Activated CD4-positive, alpha-beta memory T cell treated with anti-CD3 and anti-CD28 coated beads, Interleukin-2, amount 10 ng/mL, durations not matched to agents 7 days and 5 days (primary cell): ENCODE results near the gene ADIPOR1. TPM values are rescaled to one million over a fixed set of nuclear protein-coding genes. Genes with fewer than 3 reads are reported as not detected.
"Not testable (repeated sequence)": the region's sequence is repeated elsewhere in the genome, so short reads cannot be mapped to it uniquely, and the experiment has no call there.

ENCODE experiments used
- CTCF ChIA-PET: fragments of 350-600 bp; sonication (Branson Sonifier 250); formaldehyde crosslinking; loops from one replicate; lab custom pipeline; 2021; ENCODE audit warnings: antibody characterized with exemption, inconsistent platforms; lab: Charles Lee
- POLR2A ChIA-PET: fragments of 350-600 bp; sonication (Branson Sonifier 250); formaldehyde crosslinking; loops from one replicate; lab custom pipeline; 2021; ENCODE audit warnings: antibody characterized with exemption; lab: Charles Lee
- DNase-seq: peaks from one replicate; pipeline ENCODE4 v3.0.0-alpha.2; 2020
- H3K27ac Mint-ChIP-seq: one replicate; pipeline ENCODE4 v1.8.0; 2021; ENCODE audit warnings: mild to moderate bottlenecking, mixed read lengths
- H3K27me3 Mint-ChIP-seq: one replicate; pipeline ENCODE4 v1.8.0; 2021; ENCODE audit warnings: mixed read lengths
- H3K36me3 Mint-ChIP-seq: one replicate; pipeline ENCODE4 v1.8.0; 2021; ENCODE audit warnings: low read depth, mixed read lengths
- H3K4me1 Mint-ChIP-seq: one replicate; pipeline ENCODE4 v1.8.0; 2021; ENCODE audit warnings: mixed read lengths
- H3K4me3 Mint-ChIP-seq: one replicate; pipeline ENCODE4 v1.8.0; 2021; ENCODE audit warnings: mild to moderate bottlenecking, mixed read lengths
- H3K9me3 Mint-ChIP-seq: one replicate; pipeline ENCODE4 v1.8.0; 2021; ENCODE audit warnings: mixed read lengths
- total RNA-seq, 2 experiments: library from RNA; stranded (reverse); gene quantifications; one replicate each; pipeline ENCODE4 v1.2.3, GENCODE V29; 2021

ADIPOR1 gene
- total RNA-seq, 2 experiments from 2014 or later = 72.6 to 78.1 TPM

- no peaks in the 10 kb centered on the region for H3K27me3 Mint-ChIP-seq
- no peak overlapping the region for H3K27ac Mint-ChIP-seq
- H3K4me1 Mint-ChIP-seq = peaks cover 46% of the 10 kb centered on the region
- DNase-seq = no peak
- ChIA-PET POLR2A (interaction anchor here (1.7 to 1.8 kb wide), 2 partner anchors 26 to 55 kb away, joined by 3 to 4 read pairs; partner anchors contain the start of gene TMEM183A), CTCF (interaction anchor here (1.2 to 1.6 kb wide), 2 partner anchors 63 to 89 kb away, joined by 4 read pairs; partner anchors contain the start of gene RABIF)
- H3K36me3 Mint-ChIP-seq = peaks cover 27% of the 10 kb centered on the region
- no peaks in the 10 kb centered on the region for H3K9me3 Mint-ChIP-seq
- no peak overlapping the region for H3K4me3 Mint-ChIP-seq
Observed at GRCh38 chr1:202951437-202951836, 6.7 kb downstream of the ADIPOR1 start.

- no peaks in the 10 kb centered on the region for H3K9me3 Mint-ChIP-seq
- ChIA-PET POLR2A (interaction anchor here (2.0 kb wide), 1 partner anchor 18 kb away, joined by 6 read pairs; the partner anchor contains the start of gene KLHL12), CTCF (interaction anchor here (1.4 to 1.8 kb wide), 2 partner anchors 18 to 54 kb away, joined by 3 to 4 read pairs; partner anchors contain the start of gene KLHL12)
- DNase-seq = no peak
- H3K4me1 Mint-ChIP-seq = no peaks in the 10 kb centered on the region
- H3K27ac Mint-ChIP-seq = no peak overlapping the region
- H3K27me3 Mint-ChIP-seq = no peaks in the 10 kb centered on the region
- H3K4me3 Mint-ChIP-seq = no peak overlapping the region
- peaks cover 61% of the 10 kb centered on the region for H3K36me3 Mint-ChIP-seq
Observed at GRCh38 chr1:202945483-202945882, 12.6 kb downstream of the ADIPOR1 start.

GRCh38 chr1:202944438-202944921 lies 13.6 kb downstream of the ADIPOR1 start:
- Mint-ChIP-seq H3K9me3 (no peaks in the 10 kb centered on the region), H3K4me3 (no peak overlapping the region), H3K36me3 (peaks cover 59% of the 10 kb centered on the region), H3K27ac (no peak overlapping the region), H3K4me1 (no peaks in the 10 kb centered on the region), H3K27me3 (no peaks in the 10 kb centered on the region)
- ChIA-PET CTCF (interaction anchor here (1.4 to 1.8 kb wide), 2 partner anchors 17 to 55 kb away, joined by 3 to 4 read pairs; partner anchors contain the start of gene KLHL12), POLR2A (interaction anchor here (2.0 kb wide), 1 partner anchor 17 kb away, joined by 6 read pairs; the partner anchor contains the start of gene KLHL12)
- no peak for DNase-seq

GRCh38 chr1:202942426-202942825 lies 15.7 kb downstream of the ADIPOR1 start:
- Mint-ChIP-seq H3K27me3 (no peaks in the 10 kb centered on the region), H3K36me3 (peaks cover 55% of the 10 kb centered on the region), H3K4me1 (no peaks in the 10 kb centered on the region), H3K9me3 (no peaks in the 10 kb centered on the region), H3K4me3 (no peak overlapping the region), H3K27ac (no peak overlapping the region)
- CTCF ChIA-PET = no interaction called here
- POLR2A ChIA-PET = no interaction called here
- DNase-seq = no peak

GRCh38 chr1:202941372-202941771 lies 16.7 kb downstream of the ADIPOR1 start:
- ChIA-PET POLR2A (interaction anchor here (1.6 kb wide), 1 partner anchor 14 kb away, joined by 4 read pairs; the partner anchor contains the start of gene KLHL12), CTCF (no interaction called here)
- no peak overlapping the region for H3K27ac Mint-ChIP-seq
- no peaks in the 10 kb centered on the region for H3K4me1 Mint-ChIP-seq
- H3K9me3 Mint-ChIP-seq = no peaks in the 10 kb centered on the region
- no peaks in the 10 kb centered on the region for H3K27me3 Mint-ChIP-seq
- no peak for DNase-seq
- H3K4me3 Mint-ChIP-seq = no peak overlapping the region
- peaks cover 54% of the 10 kb centered on the region for H3K36me3 Mint-ChIP-seq

- Mint-ChIP-seq H3K4me3 (no peak overlapping the region), H3K4me1 (no peaks in the 10 kb centered on the region), H3K36me3 (peaks cover 48% of the 10 kb centered on the region), H3K9me3 (no peaks in the 10 kb centered on the region), H3K27me3 (no peaks in the 10 kb centered on the region), H3K27ac (no peak overlapping the region)
- DNase-seq = no peak
- ChIA-PET POLR2A (interaction anchor here (1.6 kb wide), 1 partner anchor 13 kb away, joined by 4 read pairs; the partner anchor contains the start of gene KLHL12), CTCF (no interaction called here)
Observed at GRCh38 chr1:202940561-202940960, 17.6 kb downstream of the ADIPOR1 start.

GRCh38 chr1:202938287-202938925 lies 19.7 kb downstream of the ADIPOR1 start:
- POLR2A ChIA-PET = no interaction called here
- Mint-ChIP-seq H3K4me1 (no peaks in the 10 kb centered on the region), H3K9me3 (no peaks in the 10 kb centered on the region), H3K27ac (no peak overlapping the region), H3K4me3 (no peak overlapping the region), H3K36me3 (peaks cover 30% of the 10 kb centered on the region), H3K27me3 (peaks cover 14% of the 10 kb centered on the region)
- DNase-seq = no peak
- CTCF ChIA-PET = no interaction called here

- DNase-seq, H3K4me3 Mint-ChIP-seq, H3K9me3 Mint-ChIP-seq, H3K4me1 Mint-ChIP-seq, H3K27ac Mint-ChIP-seq, CTCF ChIA-PET, POLR2A ChIA-PET: not testable (repeated sequence)
- H3K36me3 Mint-ChIP-seq = peaks cover 14% of the 10 kb centered on the region
- H3K27me3 Mint-ChIP-seq = peaks cover 26% of the 10 kb centered on the region
Observed at GRCh38 chr1:202936409-202936808, 21.7 kb downstream of the ADIPOR1 start.

- H3K36me3 Mint-ChIP-seq = peaks cover 8% of the 10 kb centered on the region
- peaks cover 2% of the 10 kb centered on the region for H3K9me3 Mint-ChIP-seq
- CTCF ChIA-PET = no interaction called here
- DNase-seq = no peak
- no peak overlapping the region for H3K4me3 Mint-ChIP-seq
- no peaks in the 10 kb centered on the region for H3K4me1 Mint-ChIP-seq
- H3K27me3 Mint-ChIP-seq = peaks cover 29% of the 10 kb centered on the region
- POLR2A ChIA-PET = no interaction called here
- H3K27ac Mint-ChIP-seq = no peak overlapping the region
Observed at GRCh38 chr1:202935844-202936243, 22.3 kb downstream of the ADIPOR1 start.

GRCh38 chr1:202934755-202935154 lies 23.4 kb downstream of the ADIPOR1 start:
- ChIA-PET CTCF (no interaction called here), POLR2A (no interaction called here)
- Mint-ChIP-seq H3K4me3 (no peak overlapping the region), H3K9me3 (peaks cover 2% of the 10 kb centered on the region), H3K36me3 (peaks cover 5% of the 10 kb centered on the region), H3K27me3 (peaks cover 32% of the 10 kb centered on the region), H3K4me1 (no peaks in the 10 kb centered on the region), H3K27ac (no peak overlapping the region)
- DNase-seq = no peak

- POLR2A ChIA-PET = no interaction called here
Observed at GRCh38 chr1:202932476-202932875, 25.6 kb downstream of the ADIPOR1 start.

GRCh38 chr1:202926581-202927491 lies 31.3 kb downstream of the ADIPOR1 start, which contains the start of gene KLHL12:
KLHL12 (minus strand) TSS chr1:202927234; CDS start chr1:202925162, 2,072 bp downstream.
- ChIA-PET CTCF (interaction anchor here (0.7 to 1.2 kb wide), 7 partner anchors 18 to 582 kb away, joined by 3 to 7 read pairs (median 4); no protein-coding TSS in a partner anchor), POLR2A (interaction anchor here (0.8 to 1.7 kb wide), 20 partner anchors 11 to 1097 kb away, joined by 3 to 13 read pairs (median 4); partner anchors contain the start of genes IPO9, RABIF, TMEM183A and UBE2T)
- Mint-ChIP-seq H3K4me3 (peak within 1 kb of the TSS; percentile 94), H3K27ac (peak within 1 kb of the TSS; percentile 87), H3K4me1 (peaks cover 33% of the 10 kb centered on the region), H3K36me3 (peaks cover 18% of the 10 kb centered on the region), H3K27me3 (peaks cover 8% of the 10 kb centered on the region), H3K9me3 (no peaks in the 10 kb centered on the region)
- DNase-seq = peak; percentile 96

More at GRCh38 chr1:202932476-202932875, 25.6 kb downstream of the ADIPOR1 start:
- Mint-ChIP-seq H3K27me3 (peaks cover 34% of the 10 kb centered on the region), H3K9me3 (peaks cover 2% of the 10 kb centered on the region), H3K4me1 (no peaks in the 10 kb centered on the region), H3K27ac (no peak overlapping the region), H3K36me3 (no peaks in the 10 kb centered on the region), H3K4me3 (no peak overlapping the region)
- DNase-seq = no peak
- CTCF ChIA-PET = no interaction called here
